Keratinocyte (primary cell): ENCODE measurements around the gene NIPAL1. TPM values are rescaled to one million over a fixed set of nuclear protein-coding genes. Genes with fewer than 3 reads are reported as not detected.

Experiments used
- DNase-seq: peaks from one replicate; pipeline ENCODE4 v3.0.0-alpha.2; 2011; ENCODE audit warnings: low read depth, missing footprints, low spot score
- FAIRE-seq: peaks from 2 replicates; lab custom pipeline; 2011; peaks lifted over from hg19 to GRCh38; lab: Jason Lieb, UNC
- H2AFZ ChIP-seq: 2 replicates; pipeline ENCODE4 v1.6.0; 2012; ENCODE audit warnings: low read length, control low read depth, inconsistent platforms; ENCODE audit not compliant: control insufficient read depth
- H3K27ac ChIP-seq: 2 replicates; pipeline ENCODE4 v1.5.1; 2011; ENCODE audit warnings: low read length; ENCODE audit not compliant: control insufficient read depth, insufficient read depth
- H3K27me3 ChIP-seq: 3 replicates; pipeline ENCODE4 v1.6.0; 2011; ENCODE audit warnings: low read length; ENCODE audit not compliant: control insufficient read depth, insufficient read depth; ENCODE audit errors: extremely low read depth
- H3K36me3 ChIP-seq, 2 experiments: 2 replicates in 1 of 2; 3 replicates in 1 of 2; pipeline ENCODE4 v1.5.1; 2011; ENCODE audit warnings: low read length in 2 of 2, mild to moderate bottlenecking in 1 of 2; ENCODE audit not compliant: control insufficient read depth in 2 of 2, insufficient read depth in 2 of 2; ENCODE audit errors: extremely low read depth in 1 of 2
- H3K4me1 ChIP-seq: 3 replicates; pipeline ENCODE4 v1.5.1; 2011; ENCODE audit warnings: low read length; ENCODE audit not compliant: control insufficient read depth, insufficient read depth; ENCODE audit errors: extremely low read depth
- H3K4me2 ChIP-seq: 3 replicates; pipeline ENCODE4 v1.6.0; 2011; ENCODE audit warnings: low read depth, low read length; ENCODE audit not compliant: control insufficient read depth, insufficient read depth; ENCODE audit errors: extremely low read depth
- H3K4me3 ChIP-seq, 3 experiments: fragments of 200-600 bp in 1 of 3; sonication (generic) in 1 of 3; 2 replicates in 2 of 3; 3 replicates in 1 of 3; pipeline ENCODE4 v1.5.1; 2011 to 2016; ENCODE audit warnings: low read length in 3 of 3, mild to moderate bottlenecking in 3 of 3, control low read depth in 2 of 3, inconsistent platforms in 1 of 3, low read depth in 1 of 3, mixed read lengths in 1 of 3, mixed run types in 1 of 3, moderate library complexity in 1 of 3; ENCODE audit not compliant: control insufficient read depth in 2 of 3, insufficient read depth in 2 of 3; ENCODE audit errors: extremely low read depth in 1 of 3
- H3K79me2 ChIP-seq: 2 replicates; pipeline ENCODE4 v1.6.0; 2012; ENCODE audit warnings: low read length; ENCODE audit not compliant: control insufficient read depth, insufficient read depth
- H3K9ac ChIP-seq: 3 replicates; pipeline ENCODE4 v1.6.0; 2011; ENCODE audit warnings: low read length; ENCODE audit not compliant: control insufficient read depth, insufficient read depth; ENCODE audit errors: extremely low read depth
- H3K9me1 ChIP-seq: 3 replicates; pipeline ENCODE4 v1.6.0; 2011; ENCODE audit warnings: low read length; ENCODE audit not compliant: control insufficient read depth, insufficient read depth; ENCODE audit errors: extremely low read depth
- H3K9me3 ChIP-seq: 2 replicates; pipeline ENCODE4 v1.5.1; 2012; ENCODE audit warnings: low read depth, low read length; ENCODE audit not compliant: control insufficient read depth
- H4K20me1 ChIP-seq: 3 replicates; pipeline ENCODE4 v1.6.0; 2011; ENCODE audit warnings: low read length; ENCODE audit not compliant: control insufficient read depth, insufficient read depth; ENCODE audit errors: extremely low read depth
- EZH2 ChIP-seq: IDR thresholded peaks from one replicate; pipeline ENCODE4 v1.6.1; 2012; ENCODE audit warnings: inconsistent platforms, mild to moderate bottlenecking, low read length, moderate library complexity
- dilution Hi-C: fragments of 300-500 bp; cut with MboI; formaldehyde crosslinking; loops from one replicate; pipeline ENCODE4 v1.7.0; 2020; ENCODE audit warnings: low sequenced_read_pairs; ENCODE audit not compliant: extremely low pct_ligation_motif_present
- polyA plus RNA-seq, 5 experiments: library from polyadenylated mRNA; depleted of rRNA in 3 of 5; stranded (reverse) in 3 of 5; stranded (forward) in 1 of 5; unstranded in 1 of 5; fragments of >200 nt; gene quantifications; 1 replicate in 1 of 5; 2 replicates in 3 of 5; 3 replicates in 1 of 5; pipeline versions ENCODE4 v1.2.1 to v1.2.3, GENCODE V29; 2011 to 2012; ENCODE audit warnings: missing spikeins in 2 of 5, low read depth in 1 of 5, low replicate concordance in 1 of 5
- TF ChIP-seq, protein P1 (sequence below), 3 experiments: IDR thresholded peaks in 1 of 3; conservative IDR thresholded peaks in 1 of 3; optimal IDR thresholded peaks in 1 of 3; 2 replicates in 2 of 3; 3 replicates in 1 of 3; pipeline versions ENCODE3 to v1.5.1; 2011; ENCODE audit warnings: low read length in 3 of 3, mild to moderate bottlenecking in 3 of 3, moderate library complexity in 2 of 3, control low read depth in 1 of 3, inconsistent platforms in 1 of 3; ENCODE audit not compliant: insufficient read depth in 2 of 3; ENCODE audit errors: extremely low read depth in 1 of 3

NIPAL1 gene
- polyA plus RNA-seq, 1 donor (not counting 4 experiments of a cell fraction or from before 2014, with no cell fraction given) = 18.9 TPM

DNA sequence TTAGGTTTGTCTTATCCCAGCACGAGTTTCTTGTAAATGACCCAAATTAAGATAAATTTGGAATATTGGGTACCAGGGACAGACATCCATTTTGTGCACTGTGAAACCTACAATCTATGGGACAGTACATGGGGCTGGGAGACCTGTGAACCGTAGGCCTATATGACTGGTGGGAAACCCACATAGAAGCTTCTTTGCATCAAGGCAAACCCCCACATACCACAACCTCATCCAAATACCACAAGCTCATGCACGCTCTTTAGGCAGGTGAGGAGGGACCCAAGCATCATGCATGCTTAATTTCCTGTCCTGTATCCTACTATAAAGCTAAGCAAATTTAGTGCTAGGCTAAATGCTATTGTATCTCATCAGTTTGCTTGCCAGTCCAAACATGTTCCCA lies 47.8 kb downstream of the NIPAL1 start:
- FAIRE-seq = no peak
- dilution Hi-C loops = no loop called here

DNA sequence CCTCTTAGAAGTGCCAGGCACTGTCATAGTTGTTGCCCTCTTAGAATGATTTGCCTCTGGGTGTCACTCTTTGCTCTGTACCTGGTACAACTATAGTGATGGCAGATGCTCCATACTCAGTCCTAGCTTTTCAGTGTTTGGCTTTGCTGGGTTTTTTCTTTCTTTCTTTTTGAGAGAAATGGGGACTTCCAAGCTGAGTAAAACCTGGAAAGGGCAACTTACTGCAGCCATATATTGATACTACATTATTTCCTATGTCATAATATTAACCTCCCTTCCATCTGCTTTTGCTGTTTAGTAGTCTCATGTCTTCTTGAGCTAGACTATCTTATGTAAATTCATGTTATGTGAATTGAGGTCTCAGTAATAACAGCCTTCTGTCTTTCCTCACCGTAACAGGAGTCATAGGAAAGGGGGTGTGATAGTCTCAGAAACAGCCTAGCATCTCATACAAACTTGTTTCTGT lies 49.0 kb downstream of the NIPAL1 start:
- H3K9ac ChIP-seq = no peak overlapping the region
- TF ChIP-seq, protein P1, sequence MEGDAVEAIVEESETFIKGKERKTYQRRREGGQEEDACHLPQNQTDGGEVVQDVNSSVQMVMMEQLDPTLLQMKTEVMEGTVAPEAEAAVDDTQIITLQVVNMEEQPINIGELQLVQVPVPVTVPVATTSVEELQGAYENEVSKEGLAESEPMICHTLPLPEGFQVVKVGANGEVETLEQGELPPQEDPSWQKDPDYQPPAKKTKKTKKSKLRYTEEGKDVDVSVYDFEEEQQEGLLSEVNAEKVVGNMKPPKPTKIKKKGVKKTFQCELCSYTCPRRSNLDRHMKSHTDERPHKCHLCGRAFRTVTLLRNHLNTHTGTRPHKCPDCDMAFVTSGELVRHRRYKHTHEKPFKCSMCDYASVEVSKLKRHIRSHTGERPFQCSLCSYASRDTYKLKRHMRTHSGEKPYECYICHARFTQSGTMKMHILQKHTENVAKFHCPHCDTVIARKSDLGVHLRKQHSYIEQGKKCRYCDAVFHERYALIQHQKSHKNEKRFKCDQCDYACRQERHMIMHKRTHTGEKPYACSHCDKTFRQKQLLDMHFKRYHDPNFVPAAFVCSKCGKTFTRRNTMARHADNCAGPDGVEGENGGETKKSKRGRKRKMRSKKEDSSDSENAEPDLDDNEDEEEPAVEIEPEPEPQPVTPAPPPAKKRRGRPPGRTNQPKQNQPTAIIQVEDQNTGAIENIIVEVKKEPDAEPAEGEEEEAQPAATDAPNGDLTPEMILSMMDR (optimal IDR thresholded peaks at IDR 0.05 in 1 of 3, IDR thresholded peaks at IDR 0.05 in 1 of 3, conservative IDR thresholded peaks at IDR 0.05 in 1 of 3; ENCODE audit: extremely low read depth in 1 of 3, insufficient read depth in 2 of 3, low read length in 3 of 3) = peak in 1 of 3 experiments; percentile 15
- TF ChIP-seq EZH2 = no peak
- no peaks in the 10 kb centered on the region for H3K27me3 ChIP-seq
- no peaks in the 10 kb centered on the region for H3K9me3 ChIP-seq
- no peaks in the 10 kb centered on the region for H3K9me1 ChIP-seq
- no peaks in the 10 kb centered on the region for H4K20me1 ChIP-seq
- FAIRE-seq = no peak
- no peak overlapping the region for H2AFZ ChIP-seq
- DNase-seq = no peak
- H3K4me3 ChIP-seq = no peak overlapping the region
- dilution Hi-C loops = no loop called here
- no peak overlapping the region for H3K4me2 ChIP-seq
- H3K27ac ChIP-seq = no peak overlapping the region
- H3K4me1 ChIP-seq = no peaks in the 10 kb centered on the region
- H3K79me2 ChIP-seq = no peaks in the 10 kb centered on the region
- no peaks in the 10 kb centered on the region for H3K36me3 ChIP-seq

More for the DNA sequence above, 47.8 kb downstream of the NIPAL1 start:
- Histone ChIP-seq H3K27me3 (no peaks in the 10 kb centered on the region), H3K4me1 (no peaks in the 10 kb centered on the region), H3K27ac (no peak overlapping the region), H3K4me3 (no peak overlapping the region), H3K9me3 (no peaks in the 10 kb centered on the region), H3K4me2 (no peak overlapping the region), H3K79me2 (no peaks in the 10 kb centered on the region), H4K20me1 (no peaks in the 10 kb centered on the region), H2AFZ (no peak overlapping the region), H3K36me3 (no peaks in the 10 kb centered on the region), H3K9me1 (no peaks in the 10 kb centered on the region), H3K9ac (no peak overlapping the region)
- no peak for DNase-seq
- TF ChIP-seq, protein P1 (optimal IDR thresholded peaks at IDR 0.05 in 1 of 3, IDR thresholded peaks at IDR 0.05 in 1 of 3, conservative IDR thresholded peaks at IDR 0.05 in 1 of 3; ENCODE audit: extremely low read depth in 1 of 3, insufficient read depth in 2 of 3, low read length in 3 of 3) = no peak
- TF ChIP-seq EZH2 = no peak
